Large intestine (tissue), 3 donors: Measurements from ENCODE around the gene NTN4. TPM values are rescaled to one million over a fixed set of nuclear protein-coding genes. Genes with fewer than 3 reads are reported as not detected.
"Not testable (repeated sequence)": the region's sequence is repeated elsewhere in the genome, so short reads cannot be mapped to it uniquely, and the experiment has no call there.

ENCODE experiments used
- DNase-seq, 2 donors: peaks; one replicate each; pipeline versions ENCODE4 v3.0.0 to v3.0.0-alpha.2; 2013
- H3K27ac ChIP-seq: one replicate; pipeline ENCODE4 v1.5.1; 2013; ENCODE audit warnings: low read length
- H3K27me3 ChIP-seq: 2 replicates; pipeline ENCODE4 v1.6.1; 2013; ENCODE audit warnings: low read length; ENCODE audit not compliant: control insufficient read depth, insufficient read depth
- H3K36me3 ChIP-seq: 2 replicates; pipeline ENCODE4 v1.6.1; 2013; ENCODE audit warnings: low read length; ENCODE audit not compliant: control insufficient read depth, insufficient read depth
- H3K4me1 ChIP-seq: one replicate; pipeline ENCODE4 v1.6.1; 2013; ENCODE audit warnings: low read length; ENCODE audit not compliant: control insufficient read depth, insufficient read depth
- H3K4me3 ChIP-seq: one replicate; pipeline ENCODE4 v1.5.1; 2013; ENCODE audit warnings: low read length
- H3K9me3 ChIP-seq: one replicate; pipeline ENCODE4 v1.6.1; 2013; ENCODE audit warnings: mild to moderate bottlenecking, low read depth, low read length, moderate library complexity; ENCODE audit not compliant: control insufficient read depth
- WGBS: methylation state at CpG from one replicate; pipeline ENCODE4 v1.1.5; 2013; ENCODE audit warnings: low lambda C conversion rate; ENCODE audit not compliant: insufficient coverage; 5-methylcytosine and 5-hydroxymethylcytosine counted together
- polyA plus RNA-seq: library from polyadenylated mRNA; unstranded; fragments of 120-200 nt; gene quantifications from one replicate; pipeline ENCODE4 v1.2.1, GENCODE V29; 2013

Gene NTN4
- polyA plus RNA-seq, 1 donor = 28.4 TPM

DNA sequence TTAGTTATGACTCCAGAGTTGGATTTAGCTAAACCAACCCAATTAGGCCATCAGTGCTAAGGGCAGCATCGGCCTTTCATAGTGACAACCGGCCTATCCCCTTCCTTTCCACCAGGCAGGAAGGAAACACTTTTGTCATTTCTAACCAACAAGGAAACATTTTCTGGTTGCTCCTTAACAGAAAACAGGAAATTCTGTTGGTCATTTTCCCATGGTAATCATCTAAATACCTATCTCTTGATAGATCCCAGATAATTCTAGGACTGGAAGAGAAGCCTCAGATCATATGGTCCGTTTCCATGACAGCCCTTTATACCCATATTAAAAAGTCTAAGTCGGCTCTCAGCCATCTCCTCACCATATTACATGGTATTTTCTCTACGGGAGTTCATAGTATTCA, 160.1 kb downstream of the NTN4 start:
- Histone ChIP-seq H3K36me3 (no peaks in the 10 kb centered on the region), H3K9me3 (no peaks in the 10 kb centered on the region), H3K27ac (no peak overlapping the region), H3K4me1 (peaks cover 22% of the 10 kb centered on the region), H3K27me3 (no peaks in the 10 kb centered on the region), H3K4me3 (no peak overlapping the region)
- DNase-seq = no peak
- WGBS = 90% methylated on average over 2 of the region's 5 CpGs

DNA sequence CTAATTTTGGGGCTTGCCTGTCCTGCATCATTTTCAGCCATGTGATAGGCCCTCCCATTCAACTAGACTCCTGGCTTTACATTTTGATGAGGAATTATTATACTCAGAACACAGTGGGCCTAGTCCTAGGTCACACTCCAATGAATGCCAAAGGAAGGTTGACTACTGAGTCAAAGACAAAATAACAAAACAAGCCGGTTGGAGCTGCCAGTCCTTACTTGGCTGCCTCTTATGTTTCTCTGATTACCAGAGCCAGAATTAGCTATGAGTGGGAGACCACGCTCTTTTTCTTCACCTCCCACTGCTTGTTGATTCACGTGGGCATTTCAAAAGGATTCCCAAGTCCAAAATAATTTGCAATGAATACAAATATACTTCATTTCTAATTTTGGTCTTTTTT, 161.2 kb downstream of the NTN4 start:
- no peak overlapping the region for H3K27ac ChIP-seq
- DNase-seq = no peak
- no peaks in the 10 kb centered on the region for H3K9me3 ChIP-seq
- peaks cover 12% of the 10 kb centered on the region for H3K4me1 ChIP-seq
- H3K27me3 ChIP-seq = no peaks in the 10 kb centered on the region
- no CpG with 5 or more reads among the region's 3 CpGs for WGBS
- H3K4me3 ChIP-seq = no peak overlapping the region
- no peaks in the 10 kb centered on the region for H3K36me3 ChIP-seq

DNA sequence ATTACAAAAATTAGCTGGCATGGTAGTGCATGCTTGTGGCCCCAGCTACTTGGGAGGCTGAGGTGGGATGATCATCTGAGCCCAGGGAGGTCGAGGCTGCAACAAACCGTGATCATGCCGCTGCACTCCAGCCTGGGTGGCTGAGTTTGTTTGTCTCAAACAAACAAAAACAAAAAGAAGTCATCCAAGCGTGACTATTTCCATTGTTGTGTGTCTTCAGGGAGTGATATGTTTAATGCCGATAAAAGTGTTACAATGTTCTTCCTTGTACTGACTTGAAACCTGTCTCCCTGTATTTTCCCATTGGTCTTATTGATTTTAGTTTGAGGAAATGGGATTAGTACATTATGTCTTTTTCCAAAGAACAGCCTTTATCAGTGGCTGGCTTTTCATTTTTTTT, 163.7 kb downstream of the NTN4 start:
- no peaks in the 10 kb centered on the region for H3K9me3 ChIP-seq
- DNase-seq = no peak
- no peak overlapping the region for H3K27ac ChIP-seq
- no CpG with 5 or more reads among the region's 5 CpGs for WGBS
- H3K4me3 ChIP-seq = no peak overlapping the region
- no peaks in the 10 kb centered on the region for H3K36me3 ChIP-seq
- H3K4me1 ChIP-seq = no peaks in the 10 kb centered on the region
- H3K27me3 ChIP-seq = no peaks in the 10 kb centered on the region

DNA sequence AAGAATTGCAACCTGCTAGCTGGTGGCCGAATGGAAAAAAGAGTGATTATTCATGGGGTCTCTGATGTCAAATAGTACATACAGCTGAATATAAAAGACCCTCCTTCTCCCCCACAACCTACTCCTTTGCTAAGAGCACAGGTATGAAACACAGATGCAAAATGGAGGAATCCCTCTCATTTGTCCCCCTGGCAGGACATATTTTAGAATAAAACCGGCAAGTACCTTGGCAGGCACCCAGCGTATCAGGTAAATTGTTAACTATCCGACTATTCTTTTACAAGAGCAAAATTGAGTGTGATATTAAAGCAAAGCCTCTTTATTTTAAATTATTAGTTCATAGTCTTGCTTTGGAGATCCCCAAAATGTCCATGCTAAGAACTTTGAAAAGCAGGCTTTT, 165.6 kb downstream of the NTN4 start:
- Histone ChIP-seq H3K27ac (no peak overlapping the region), H3K36me3 (no peaks in the 10 kb centered on the region), H3K4me3 (no peak overlapping the region), H3K27me3 (no peaks in the 10 kb centered on the region), H3K9me3 (no peaks in the 10 kb centered on the region), H3K4me1 (no peaks in the 10 kb centered on the region)
- DNase-seq = no peak
- 60% methylated on average over 1 of the region's 4 CpGs for WGBS

DNA sequence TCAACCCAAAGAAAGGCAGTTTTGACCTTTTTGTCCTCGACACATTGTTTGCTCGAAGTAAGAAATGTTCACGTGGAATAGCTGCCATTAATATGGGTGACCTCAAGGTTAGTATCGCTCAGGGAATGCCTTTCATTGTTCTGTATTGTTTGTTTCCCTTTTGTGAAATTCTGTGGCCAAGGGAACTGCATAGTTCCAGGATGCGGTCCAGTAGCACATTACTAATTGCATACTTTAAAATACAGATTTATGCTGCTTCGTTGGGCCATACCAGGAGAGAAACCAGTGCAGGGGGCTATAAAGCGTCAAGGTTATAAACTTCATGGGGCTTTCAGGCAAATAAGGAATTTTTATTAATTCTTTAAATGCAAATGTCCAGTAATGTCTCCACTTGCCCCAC, 166.0 kb downstream of the NTN4 start:
- H3K27me3 ChIP-seq = no peaks in the 10 kb centered on the region
- H3K36me3 ChIP-seq = no peaks in the 10 kb centered on the region
- H3K4me3 ChIP-seq = no peak overlapping the region
- no peaks in the 10 kb centered on the region for H3K4me1 ChIP-seq
- no peak overlapping the region for H3K27ac ChIP-seq
- DNase-seq = no peak
- no CpG with 5 or more reads among the region's 7 CpGs for WGBS
- no peaks in the 10 kb centered on the region for H3K9me3 ChIP-seq

DNA sequence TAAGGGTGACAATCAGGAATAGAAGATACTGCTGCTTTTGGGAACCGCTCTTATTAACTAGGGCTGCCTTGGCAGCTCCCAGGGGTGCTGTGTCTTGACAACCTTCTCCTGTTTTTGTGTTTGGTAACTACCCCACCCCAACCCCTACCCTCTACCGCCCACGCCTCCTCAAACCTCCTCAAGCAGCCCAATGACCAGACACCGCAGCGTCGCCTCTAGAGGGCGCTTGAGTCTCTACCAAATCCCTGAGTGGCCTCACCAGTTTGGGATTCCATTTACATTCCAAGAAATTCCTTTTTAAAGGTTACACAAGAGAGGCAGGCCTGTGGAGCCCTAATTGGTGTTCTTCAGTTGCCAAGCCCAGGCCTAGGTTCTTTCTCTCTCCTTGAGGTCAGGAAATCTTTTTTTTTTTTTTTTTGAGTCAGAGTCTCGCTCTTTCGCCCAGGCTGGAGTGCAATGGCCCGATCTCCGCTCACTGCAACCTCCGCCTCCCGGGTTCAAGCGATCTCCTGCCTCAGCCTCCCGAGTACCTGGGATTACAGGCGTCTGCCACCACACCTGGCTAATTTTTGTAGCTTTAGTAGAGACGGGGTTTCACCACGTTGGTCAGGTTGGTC, 166.9 kb downstream of the NTN4 start:
- no peak overlapping the region for H3K4me3 ChIP-seq
- peak; percentile 56 to 62 for DNase-seq
- H3K36me3 ChIP-seq = no peaks in the 10 kb centered on the region
- H3K27me3 ChIP-seq = no peaks in the 10 kb centered on the region
- no CpG with 5 or more reads among the region's 18 CpGs for WGBS
- no peak overlapping the region for H3K27ac ChIP-seq
- no peaks in the 10 kb centered on the region for H3K9me3 ChIP-seq
- no peaks in the 10 kb centered on the region for H3K4me1 ChIP-seq

DNA sequence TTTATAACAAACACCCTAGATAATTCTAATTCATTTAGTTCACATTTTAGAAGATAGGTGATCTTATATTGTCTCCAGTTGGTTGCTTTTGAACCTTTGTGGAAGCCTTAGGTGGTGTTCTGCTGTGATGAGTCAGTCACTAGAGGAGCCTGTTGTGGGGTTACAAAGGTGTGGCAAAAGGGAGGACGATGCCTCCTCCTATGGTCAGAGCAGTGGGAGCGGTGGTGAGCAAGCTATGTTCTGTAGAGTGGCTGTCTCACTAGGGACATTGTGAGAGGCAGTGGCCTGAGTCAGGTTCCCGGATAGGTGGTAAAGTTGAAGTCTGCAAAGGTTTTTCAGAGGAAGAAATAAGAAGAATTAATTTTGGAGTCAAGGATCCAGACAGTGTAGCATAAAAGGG, 167.7 kb downstream of the NTN4 start:
- Histone ChIP-seq H3K36me3 (no peaks in the 10 kb centered on the region), H3K9me3 (no peaks in the 10 kb centered on the region), H3K27me3 (no peaks in the 10 kb centered on the region), H3K27ac (no peak overlapping the region), H3K4me1 (peaks cover under 1% of the 10 kb centered on the region), H3K4me3 (no peak overlapping the region)
- DNase-seq = no peak
- WGBS = no CpG with 5 or more reads among the region's 3 CpGs

DNA sequence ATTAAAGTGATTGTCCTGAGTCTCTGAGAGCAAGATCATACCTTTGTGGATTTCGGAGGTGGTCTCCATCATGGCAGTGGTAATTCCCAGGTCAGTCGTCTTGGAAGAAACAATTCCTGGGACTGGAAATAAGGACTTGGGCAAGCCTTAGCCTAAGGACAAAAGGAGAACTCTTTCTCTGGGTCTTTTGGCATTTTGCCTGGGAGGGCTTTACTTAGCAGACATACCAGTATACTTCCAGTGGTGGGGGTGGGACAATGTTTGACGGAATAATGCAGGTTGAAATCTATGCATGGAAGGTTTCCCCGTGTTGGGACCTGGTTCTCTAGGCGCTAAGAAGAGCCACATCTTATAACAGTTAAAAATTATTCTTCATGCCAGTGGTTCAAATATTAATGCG, 168.8 kb downstream of the NTN4 start:
- Histone ChIP-seq H3K27me3 (no peaks in the 10 kb centered on the region), H3K36me3 (no peaks in the 10 kb centered on the region), H3K27ac (no peak overlapping the region), H3K9me3 (no peaks in the 10 kb centered on the region), H3K4me1 (peaks cover 6% of the 10 kb centered on the region), H3K4me3 (no peak overlapping the region)
- WGBS = no CpG with 5 or more reads among the region's 6 CpGs
- DNase-seq = no peak

DNA sequence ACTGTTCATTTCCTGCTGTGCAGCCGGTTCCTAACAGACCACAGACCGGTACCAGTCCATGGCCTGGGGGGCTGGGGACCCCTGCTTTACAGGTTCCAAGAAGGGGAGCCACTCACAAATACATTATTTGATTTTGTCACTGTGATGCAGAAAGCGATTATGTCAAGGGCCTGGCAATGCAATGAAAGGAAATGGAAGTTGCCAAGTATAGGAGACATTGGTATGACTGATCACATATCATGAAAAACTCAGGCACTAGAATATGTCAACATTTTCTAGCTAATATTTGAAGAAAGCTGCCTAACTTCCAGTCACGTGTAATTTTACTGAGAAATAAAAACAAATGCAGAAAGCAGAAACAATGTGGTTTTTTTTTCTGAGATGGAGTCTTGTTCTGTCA, 170.4 kb downstream of the NTN4 start:
- H3K4me3 ChIP-seq = no peak overlapping the region
- peaks cover 18% of the 10 kb centered on the region for H3K4me1 ChIP-seq
- no peaks in the 10 kb centered on the region for H3K9me3 ChIP-seq
- no peaks in the 10 kb centered on the region for H3K27me3 ChIP-seq
- H3K36me3 ChIP-seq = no peaks in the 10 kb centered on the region
- no peak overlapping the region for H3K27ac ChIP-seq
- DNase-seq = no peak
- WGBS = no CpG with 5 or more reads among the region's 4 CpGs

DNA sequence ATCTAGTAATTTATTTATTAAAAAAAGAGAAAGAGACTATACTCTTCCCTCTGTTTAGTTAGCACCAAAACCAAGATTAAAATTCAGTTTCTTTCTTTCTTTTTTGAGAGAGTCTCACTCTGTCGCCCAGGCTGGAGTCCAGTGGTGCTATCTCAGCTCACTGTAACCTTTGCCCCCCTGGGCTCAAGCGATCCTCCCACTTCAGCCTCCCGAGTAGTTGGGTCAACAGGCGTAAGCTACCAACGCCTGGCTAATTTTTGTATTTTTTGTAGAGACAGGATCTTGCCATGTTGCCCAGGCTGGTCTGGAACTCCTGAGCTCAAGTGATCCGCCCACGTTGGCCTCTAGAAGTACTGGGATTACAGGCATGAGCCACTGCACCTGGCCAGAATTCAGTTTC, 174.1 kb downstream of the NTN4 start:
- H3K27me3 ChIP-seq, DNase-seq, H3K9me3 ChIP-seq, H3K36me3 ChIP-seq, H3K4me3 ChIP-seq: not testable (repeated sequence)
- peaks cover 22% of the 10 kb centered on the region for H3K4me1 ChIP-seq
- no CpG with 5 or more reads among the region's 7 CpGs for WGBS
- peak overlapping the region; percentile 70 for H3K27ac ChIP-seq

DNA sequence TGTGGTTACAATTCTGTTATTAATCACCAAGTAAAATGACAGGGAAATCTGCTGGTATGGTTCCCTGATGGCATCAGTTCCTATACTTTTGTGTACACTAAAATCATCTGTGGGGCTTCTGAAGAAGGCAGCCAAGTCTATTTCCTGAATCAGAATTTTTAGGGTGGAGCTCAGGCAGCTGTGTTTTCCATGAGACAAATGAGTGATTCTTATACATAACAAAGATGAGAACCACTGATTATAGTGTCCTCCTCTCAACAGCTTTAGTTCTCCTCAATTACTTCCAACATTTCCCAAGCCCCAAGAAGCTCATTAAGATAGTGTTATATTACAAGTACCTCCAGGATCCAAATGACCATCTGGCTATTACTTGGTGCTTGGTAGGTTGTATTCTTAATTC, 174.8 kb downstream of the NTN4 start:
- no peak overlapping the region for H3K4me3 ChIP-seq
- H3K27ac ChIP-seq = peak overlapping the region; percentile 70
- no peaks in the 10 kb centered on the region for H3K36me3 ChIP-seq
- no peaks in the 10 kb centered on the region for H3K27me3 ChIP-seq
- DNase-seq = no peak
- no peaks in the 10 kb centered on the region for H3K9me3 ChIP-seq
- H3K4me1 ChIP-seq = peaks cover 22% of the 10 kb centered on the region
